HepG2 (cell line): ENCODE data around the gene STK11. TPM values are rescaled to one million over a fixed set of nuclear protein-coding genes. Genes with fewer than 3 reads are reported as not detected.

ENCODE experiments used
- ATF3 ChIP-seq: sonication (generic); formaldehyde crosslinking; IDR thresholded peaks from 2 replicates; pipeline ENCODE4 v1.4.0; 2020; ENCODE audit warnings: missing genetic modification reagents
- ESRRA ChIP-seq: sonication (generic); formaldehyde crosslinking; IDR thresholded peaks from 2 replicates; pipeline ENCODE4 v1.5.1; 2020; ENCODE audit warnings: mild to moderate bottlenecking, low read depth, missing genetic modification reagents
- HIVEP1 ChIP-seq: sonication (generic); formaldehyde crosslinking; IDR thresholded peaks from 2 replicates; pipeline ENCODE4 v1.4.0; 2020; ENCODE audit warnings: mild to moderate bottlenecking, missing genetic modification reagents
- HMG20B ChIP-seq: conservative IDR thresholded peaks from 2 replicates; pipeline ENCODE4 v1.6.1; 2016; ENCODE audit warnings: missing genetic modification reagents, missing compliant biosample characterization
- HOXD1 ChIP-seq: sonication (generic); formaldehyde crosslinking; IDR thresholded peaks from 2 replicates; pipeline ENCODE4 v1.5.0; 2020; ENCODE audit warnings: missing genetic modification reagents
- JUNB ChIP-seq: sonication (generic); formaldehyde crosslinking; IDR thresholded peaks from 2 replicates; pipeline ENCODE4 v1.8.0; 2022; ENCODE audit warnings: missing genetic modification reagents, mild to moderate bottlenecking, borderline replicate concordance
- LBX2 ChIP-seq: sonication (generic); formaldehyde crosslinking; IDR thresholded peaks from 2 replicates; pipeline ENCODE4 v1.5.0; 2020; ENCODE audit warnings: missing genetic modification reagents, mild to moderate bottlenecking, borderline replicate concordance
- MTF1 ChIP-seq: sonication (generic); formaldehyde crosslinking; IDR thresholded peaks from 2 replicates; pipeline ENCODE4 v1.5.0; 2020; ENCODE audit warnings: missing genetic modification reagents
- NFE2L1 ChIP-seq: sonication (generic); formaldehyde crosslinking; IDR thresholded peaks from 2 replicates; pipeline ENCODE4 v1.4.0; 2020; ENCODE audit warnings: missing genetic modification reagents, mild to moderate bottlenecking, borderline replicate concordance
- NFYC ChIP-seq: IDR thresholded peaks from 2 replicates; pipeline ENCODE4 v1.6.1; 2016; ENCODE audit warnings: missing genetic modification reagents, missing compliant biosample characterization
- NR1H2 ChIP-seq: sonication (generic); formaldehyde crosslinking; IDR thresholded peaks from 2 replicates; pipeline ENCODE4 v1.8.1; 2022; ENCODE audit warnings: low read depth, missing genetic modification reagents, borderline replicate concordance
- PBX3 ChIP-seq: sonication (generic); formaldehyde crosslinking; IDR thresholded peaks from 2 replicates; pipeline ENCODE4 v1.8.1; 2023; ENCODE audit warnings: missing genetic modification reagents, inconsistent platforms, borderline replicate concordance
- POLR2AphosphoS2 ChIP-seq: IDR thresholded peaks from 2 replicates; pipeline ENCODE4 v1.6.1; 2011; ENCODE audit warnings: low read depth, low read length, improper control_type of control experiment
- SCMH1 ChIP-seq: sonication (generic); formaldehyde crosslinking; IDR thresholded peaks from 2 replicates; pipeline ENCODE4 v1.9.0; 2021; ENCODE audit warnings: missing genetic modification reagents, mild to moderate bottlenecking, borderline replicate concordance
- SIX1 ChIP-seq: sonication (generic); formaldehyde crosslinking; IDR thresholded peaks from 2 replicates; pipeline ENCODE4 v1.4.0; 2020; ENCODE audit warnings: missing genetic modification reagents, borderline replicate concordance
- SMYD3 ChIP-seq: sonication (generic); formaldehyde crosslinking; IDR thresholded peaks from 2 replicates; pipeline ENCODE4 v1.8.1; 2023; ENCODE audit warnings: mild to moderate bottlenecking, missing genetic modification reagents
- SRF ChIP-seq: IDR thresholded peaks from 2 replicates; pipeline ENCODE4 v1.6.1; 2011; ENCODE audit warnings: mild to moderate bottlenecking, low read depth, low read length, moderate library complexity
- SSRP1 ChIP-seq: IDR thresholded peaks from 2 replicates; pipeline ENCODE4 v1.6.1; 2016; ENCODE audit warnings: control low read depth
- TFE3 ChIP-seq: IDR thresholded peaks from 2 replicates; pipeline ENCODE4 v1.6.1; 2016
- ZBTB2 ChIP-seq: sonication (generic); formaldehyde crosslinking; IDR thresholded peaks from 2 replicates; pipeline ENCODE4 v1.8.0; 2022; ENCODE audit warnings: low read depth, missing genetic modification reagents
- ZFP62 ChIP-seq: sonication (generic); formaldehyde crosslinking; IDR thresholded peaks from 2 replicates; pipeline ENCODE4 v1.4.0; 2020; ENCODE audit warnings: missing genetic modification reagents
- ZNF547 ChIP-seq: sonication (generic); formaldehyde crosslinking; IDR thresholded peaks from 2 replicates; pipeline ENCODE4 v1.5.1; 2020; ENCODE audit warnings: mild to moderate bottlenecking, missing genetic modification reagents
- ZNF580 ChIP-seq: IDR thresholded peaks from 2 replicates; pipeline ENCODE4 v1.6.1; 2016; ENCODE audit warnings: low read depth, borderline replicate concordance
- ZNF629 ChIP-seq: sonication (generic); formaldehyde crosslinking; conservative IDR thresholded peaks from 2 replicates; pipeline ENCODE4 v1.5.0; 2020; ENCODE audit warnings: missing genetic modification reagents
- ZNF768 ChIP-seq: sonication (generic); formaldehyde crosslinking; IDR thresholded peaks from 2 replicates; pipeline ENCODE4 v1.4.0; 2020; ENCODE audit warnings: missing genetic modification reagents
- ZNF839 ChIP-seq: sonication (generic); formaldehyde crosslinking; IDR thresholded peaks from 2 replicates; pipeline ENCODE4 v1.4.0; 2020; ENCODE audit warnings: missing genetic modification reagents, mild to moderate bottlenecking, borderline replicate concordance
- polyA plus RNA-seq, 8 experiments: library from polyadenylated mRNA; depleted of rRNA in 3 of 8; stranded (reverse) in 7 of 8; unstranded in 1 of 8; fragments of >200 nt; fragmentation: Illumina TruSeq in 4 of 8; extraction: Trizol in 4 of 8; gene quantifications; 2 replicates each; pipeline versions ENCODE4 v1.2.1 to v1.2.3, GENCODE V29; 2011 to 2016; ENCODE audit warnings: low read depth in 4 of 8, missing spikeins in 1 of 8, mixed read lengths in 1 of 8; ENCODE audit not compliant: insufficient read depth in 1 of 8
- total RNA-seq, 5 experiments: library from RNA; depleted of rRNA; stranded (reverse); fragments of >200 nt; fragmentation: Illumina TruSeq; extraction: Trizol; gene quantifications; 2 replicates each; pipeline ENCODE4 v1.2.3, GENCODE V29; 2016; ENCODE audit warnings: low read depth in 1 of 5

Gene STK11
- total and polyA plus RNA-seq, 2 of the 13 experiments (the other 11 are each of a cell fraction or from before 2014, with no cell fraction given): 27.5 to 43.6 TPM

- TF ChIP-seq TFE3 (CRISPR knock-in tag) (peak; percentile 61), SSRP1 (CRISPR knock-in tag) (no peak), PBX3 (CRISPR knock-in tag) (no peak), SRF (no peak), ZNF839 (no peak; the same call in 1 of the 2 replicates), NFE2L1 (CRISPR knock-in tag) (no peak), JUNB (no peak), ZFP62 (no peak), HMG20B (peak; percentile 46; the same call in 1 of the 2 replicates), NFYC (CRISPR knock-in tag) (no peak), ZNF547 (CRISPR knock-in tag) (0 out of 2 replicates have a peak, but pooled peaks have one; percentile 27), NR1H2 (CRISPR knock-in tag) (no peak), ZNF629 (CRISPR knock-in tag) (no peak), SCMH1 (no peak), ZBTB2 (CRISPR knock-in tag) (no peak), SMYD3 (CRISPR knock-in tag) (no peak), SIX1 (CRISPR knock-in tag) (no peak), ZNF580 (0 out of 2 replicates have a peak, but pooled peaks have one; percentile 25), POLR2AphosphoS2 (no peak; the same call in 1 of the 2 replicates), ATF3 (CRISPR knock-in tag) (peak; percentile 7; the same call in 1 of the 2 replicates), ESRRA (CRISPR knock-in tag) (no peak; the same call in 1 of the 2 replicates), ZNF768 (no peak), MTF1 (CRISPR knock-in tag) (no peak), HIVEP1 (peak; percentile 91), LBX2 (CRISPR knock-in tag) (0 out of 2 replicates have a peak, but pooled peaks have one; percentile 29), HOXD1 (CRISPR knock-in tag) (no peak)
Observed at GRCh38 chr19:1253514-1254080, 48.0 kb downstream of the STK11 start (continued).
